Measurements from ENCODE around the gene CREB3L1. TPM values are rescaled to one million over a fixed set of nuclear protein-coding genes. Genes with fewer than 3 reads are reported as not detected.

The CREB3L1 gene
- total RNA-seq, 2 donors from 2014 or later: 0.14 to 0.61 TPM

DNA sequence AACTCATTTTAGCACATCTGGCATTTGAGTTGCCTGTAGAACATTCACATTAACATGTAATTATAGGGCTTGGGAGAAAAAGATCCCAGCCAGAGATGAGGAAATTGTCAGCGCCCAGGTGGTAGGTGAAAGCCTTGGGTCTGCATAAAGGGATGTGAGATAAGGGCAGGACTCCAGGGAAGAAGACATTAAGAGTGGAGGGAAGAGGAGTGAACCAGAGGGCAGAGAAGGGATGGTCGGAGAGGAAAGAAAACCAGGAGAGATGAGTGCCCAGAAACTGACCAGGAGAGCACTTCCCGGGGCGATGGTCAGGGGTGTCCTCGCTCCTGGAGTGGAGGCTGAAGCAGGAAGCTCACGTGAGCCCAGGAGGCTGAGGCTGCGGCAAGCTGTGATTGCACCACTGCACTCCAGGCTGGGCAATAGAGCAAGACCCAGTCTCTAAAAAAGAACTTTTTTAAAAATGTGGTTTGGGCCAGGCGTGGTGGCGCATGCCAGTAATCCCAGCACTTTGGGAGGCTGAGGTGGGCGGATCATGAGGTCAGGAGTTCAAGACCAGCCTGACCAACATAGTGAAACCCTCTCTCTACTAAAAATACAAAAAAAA lies 49.5 kb downstream of the CREB3L1 start:
- Mint-ChIP-seq H3K9me3 (no peaks in the 10 kb centered on the region), H3K36me3 (no peaks in the 10 kb centered on the region), H3K27ac (peak overlapping the region in 1 of 2 donors; percentile 42)
- no peak for DNase-seq (ENCODE audit: low spot score in 2 of 2)
- ATAC-seq: no peak

DNA sequence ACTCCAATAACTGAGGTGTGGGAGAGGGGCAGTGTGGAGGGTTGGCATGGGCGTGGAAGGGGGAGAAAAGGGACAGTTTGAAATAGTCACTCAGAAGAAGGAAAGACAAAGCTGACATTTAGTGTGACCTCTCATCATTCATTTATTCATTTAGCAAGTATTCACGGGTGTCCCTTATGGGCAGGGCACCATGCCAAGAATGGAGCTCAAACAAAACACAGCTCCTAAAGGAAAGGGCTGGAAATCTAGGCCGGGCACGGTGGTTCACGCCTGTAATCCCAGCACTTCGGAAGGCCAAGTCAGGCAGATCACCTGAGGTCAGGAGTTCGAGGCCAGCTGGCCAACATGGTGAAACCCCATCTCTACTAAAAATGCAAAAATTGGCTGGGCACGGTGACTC lies 50.4 kb downstream of the CREB3L1 start:
- DNase-seq (ENCODE audit: low spot score in 2 of 2) (no peak), ATAC-seq (no peak)
- H3K27ac Mint-ChIP-seq: no peak overlapping the region
- no peaks in the 10 kb centered on the region for H3K36me3 Mint-ChIP-seq
- no peaks in the 10 kb centered on the region for H3K9me3 Mint-ChIP-seq

DNA sequence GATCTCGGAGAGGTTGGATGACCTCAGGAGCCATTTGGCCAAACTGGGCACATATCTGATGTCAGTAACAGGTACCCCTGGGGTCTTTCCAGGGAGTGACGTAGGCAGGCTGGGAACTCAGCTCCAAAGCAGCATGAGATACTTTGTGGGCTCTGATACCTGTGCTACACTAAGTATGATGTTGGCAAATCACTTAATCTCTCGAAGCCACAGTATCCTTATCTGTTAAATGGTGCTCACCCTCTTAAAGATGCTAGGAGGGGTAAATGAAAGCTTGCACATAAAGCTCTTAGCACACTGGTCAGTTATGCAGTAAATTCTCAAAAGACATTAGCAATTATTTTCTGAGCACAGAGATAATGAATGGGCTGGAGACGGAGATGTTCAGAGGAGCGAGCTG lies 52.7 kb downstream of the CREB3L1 start:
- no peaks in the 10 kb centered on the region for H3K36me3 Mint-ChIP-seq
- no peak for DNase-seq (ENCODE audit: low spot score in 2 of 2)
- H3K27ac Mint-ChIP-seq: no peak overlapping the region
- H3K9me3 Mint-ChIP-seq: no peaks in the 10 kb centered on the region
- ATAC-seq: no peak

DNA sequence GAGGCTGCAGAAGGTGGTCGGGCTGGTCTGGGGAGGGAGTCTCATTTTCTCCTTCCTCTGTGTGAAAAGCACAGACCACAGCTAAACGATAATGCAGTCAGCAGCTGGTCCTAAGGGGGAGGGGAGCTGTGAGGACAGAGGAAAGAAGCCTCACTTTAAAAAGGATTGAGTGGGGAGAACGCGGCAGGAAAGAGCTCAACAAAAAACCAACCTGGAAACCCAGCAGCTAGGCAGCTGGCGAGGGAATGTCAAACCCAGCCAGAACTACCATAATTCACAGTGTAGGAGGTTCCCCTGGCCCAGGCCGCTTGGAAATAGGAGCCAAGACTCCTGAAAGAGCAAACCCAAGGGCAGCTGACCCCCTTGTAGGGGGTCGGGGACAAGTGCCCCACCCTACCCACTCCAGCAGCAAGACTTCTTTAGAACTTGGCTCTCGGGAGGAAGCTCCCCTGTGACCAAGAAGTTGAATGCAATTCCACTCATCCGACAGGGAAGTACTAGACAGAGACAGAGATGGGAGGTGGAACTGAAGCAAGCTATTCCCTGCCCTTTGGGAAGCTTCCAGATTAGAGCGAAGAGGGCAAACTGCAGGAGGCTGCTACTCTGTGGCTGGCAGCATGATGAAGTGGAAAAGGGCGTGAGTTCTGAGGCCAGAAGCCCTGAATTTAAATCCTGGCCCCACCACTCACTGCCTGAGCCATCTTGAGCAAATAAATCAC lies 53.3 kb downstream of the CREB3L1 start:
- H3K27ac Mint-ChIP-seq: no peak overlapping the region
- no peaks in the 10 kb centered on the region for H3K9me3 Mint-ChIP-seq
- ATAC-seq (no peak), DNase-seq (ENCODE audit: low spot score in 2 of 2) (no peak)
- no peaks in the 10 kb centered on the region for H3K36me3 Mint-ChIP-seq

DNA sequence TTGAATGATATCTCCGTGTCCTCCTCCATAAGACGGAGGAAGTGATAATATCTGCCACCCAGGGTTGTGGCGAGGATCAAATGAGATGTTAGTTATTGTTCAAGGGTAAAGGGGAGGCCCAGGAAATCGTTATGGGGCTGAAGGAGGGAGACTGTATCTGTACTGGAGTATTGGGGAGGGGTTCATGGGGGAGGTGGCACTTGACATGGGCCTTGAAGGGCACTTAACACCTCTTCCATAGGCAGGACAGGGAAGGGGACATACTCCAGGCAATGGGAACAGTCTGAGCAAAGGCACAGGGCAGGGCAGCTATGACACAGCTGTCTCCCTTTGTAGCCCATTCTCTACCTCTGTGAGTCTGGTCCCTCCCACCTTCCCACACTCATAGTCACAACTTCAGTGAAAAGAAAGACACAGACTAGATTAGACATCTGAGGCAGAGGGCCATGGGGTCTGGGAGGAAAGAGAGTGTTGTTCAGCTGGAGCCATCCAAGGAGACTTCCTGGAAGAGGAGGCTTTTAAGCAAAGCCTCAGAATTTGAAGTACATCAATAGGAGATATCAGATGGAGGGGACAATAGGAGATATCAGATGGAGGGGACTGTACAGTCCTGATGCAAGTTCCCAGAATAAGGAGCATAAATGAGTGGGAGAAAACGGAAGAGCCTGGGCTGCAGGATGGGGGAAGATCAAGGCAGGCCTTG lies 54.0 kb downstream of the CREB3L1 start:
- Mint-ChIP-seq H3K27ac (peak overlapping the region in 1 of 2 donors; percentile 30), H3K9me3 (no peaks in the 10 kb centered on the region), H3K36me3 (no peaks in the 10 kb centered on the region)
- no peak for DNase-seq (ENCODE audit: low spot score in 2 of 2)
- ATAC-seq: peak; percentile 72 to 77

DNA sequence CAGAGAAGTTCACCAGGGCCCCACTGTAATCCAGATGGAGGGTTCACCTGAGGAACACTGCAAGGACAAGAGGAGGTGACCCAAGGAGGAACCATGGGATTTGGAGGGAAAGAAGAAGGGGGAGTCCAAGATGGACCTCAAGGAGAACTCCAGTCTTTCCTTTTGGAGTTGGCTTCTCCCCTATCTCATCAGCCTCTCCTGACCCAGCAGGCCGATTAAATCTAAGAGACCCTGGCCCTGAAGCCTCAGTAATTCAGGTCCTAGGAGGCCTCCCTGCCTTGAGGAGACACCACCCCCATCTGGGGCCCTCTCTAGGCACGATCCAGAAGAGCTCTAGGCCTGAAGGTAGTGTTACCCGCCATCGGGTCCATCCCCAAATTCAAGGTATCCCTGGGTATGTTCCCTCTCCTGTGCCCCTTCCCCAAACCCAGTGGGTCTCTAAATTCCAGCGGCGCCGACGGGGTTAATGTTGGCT lies 54.7 kb downstream of the CREB3L1 start:
- ATAC-seq (peak in 1 of 2 donors; percentile 1), DNase-seq (ENCODE audit: low spot score in 2 of 2) (no peak)
- H3K36me3 Mint-ChIP-seq: no peaks in the 10 kb centered on the region
- H3K9me3 Mint-ChIP-seq: no peaks in the 10 kb centered on the region
- H3K27ac Mint-ChIP-seq: no peak overlapping the region

DNA sequence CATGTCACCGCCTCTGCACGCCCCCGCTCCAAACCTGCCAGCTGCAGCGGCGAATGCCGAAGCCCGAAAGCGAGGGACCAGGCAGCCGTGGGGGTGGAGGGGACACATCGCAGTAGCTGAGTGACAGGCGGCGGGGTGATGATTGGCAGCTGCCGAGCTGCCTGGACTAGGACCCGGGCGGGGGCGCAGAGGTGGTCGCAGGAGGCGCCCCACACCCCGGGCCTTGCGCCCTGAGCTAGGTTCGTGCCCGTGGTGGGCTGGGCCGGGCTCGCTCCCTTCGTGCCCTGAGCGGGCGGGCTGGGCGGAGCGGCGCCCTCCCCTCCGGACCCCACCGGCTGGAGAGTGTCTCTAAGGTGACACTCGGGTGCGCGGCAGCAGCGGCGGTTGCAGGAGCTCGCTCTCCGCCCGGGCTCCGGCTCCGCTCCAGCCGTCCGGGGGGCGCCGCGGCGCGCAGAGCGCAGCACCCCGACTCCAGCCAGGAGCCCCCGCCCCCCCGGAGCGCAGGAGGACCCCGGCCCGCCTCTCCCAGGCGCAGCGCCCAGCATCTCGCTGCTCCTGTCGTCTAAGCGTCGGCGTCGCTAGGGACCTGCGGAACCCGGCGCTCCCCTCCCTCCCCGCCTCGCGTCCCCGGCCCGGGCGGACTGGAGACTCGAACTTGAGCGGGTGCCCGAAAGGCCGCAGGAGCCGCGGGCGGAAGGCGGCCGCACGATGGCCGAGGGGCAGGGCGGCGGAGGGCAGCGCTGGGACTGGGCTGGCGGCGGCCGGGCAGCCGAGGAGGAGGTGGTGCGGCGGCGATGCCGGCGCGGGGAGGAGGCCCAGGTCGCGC lies 55.3 kb downstream of the CREB3L1 start:
- Mint-ChIP-seq H3K27ac (no peak overlapping the region), H3K9me3 (no peaks in the 10 kb centered on the region), H3K36me3 (no peaks in the 10 kb centered on the region)
- ATAC-seq (peak; percentile 42 to 48), DNase-seq (ENCODE audit: low spot score in 2 of 2) (no peak)

DNA sequence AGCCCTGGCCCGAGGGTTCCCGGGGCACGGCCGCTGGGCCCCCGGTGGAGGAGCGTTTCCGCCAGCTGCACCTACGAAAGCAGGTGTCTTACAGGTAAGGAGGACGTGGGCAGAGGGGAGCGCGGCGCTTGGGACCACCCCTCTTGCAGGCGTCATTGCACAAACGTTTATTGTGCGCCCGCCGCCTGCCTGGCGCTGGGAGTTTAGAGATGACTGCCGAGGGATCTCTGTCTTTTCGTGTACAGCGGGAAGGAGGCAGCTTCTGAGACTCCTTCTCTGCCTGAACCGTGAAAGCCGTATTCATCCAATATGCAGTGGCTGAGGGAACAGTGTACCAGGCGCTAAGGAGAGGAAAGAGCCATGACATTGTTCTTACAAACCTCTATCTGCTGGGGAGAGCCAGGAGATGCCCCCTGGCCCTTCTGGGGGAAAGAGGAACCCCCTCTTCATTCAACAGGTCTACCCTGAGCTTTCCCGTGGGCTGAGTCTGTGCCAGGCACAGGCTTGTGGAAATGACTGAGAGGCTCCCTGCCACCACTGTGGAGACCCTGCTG lies 56.0 kb downstream of the CREB3L1 start:
- ATAC-seq (peak; percentile 22 to 33), DNase-seq (ENCODE audit: low spot score in 2 of 2) (no peak)
- H3K27ac Mint-ChIP-seq: no peak overlapping the region

DNA sequence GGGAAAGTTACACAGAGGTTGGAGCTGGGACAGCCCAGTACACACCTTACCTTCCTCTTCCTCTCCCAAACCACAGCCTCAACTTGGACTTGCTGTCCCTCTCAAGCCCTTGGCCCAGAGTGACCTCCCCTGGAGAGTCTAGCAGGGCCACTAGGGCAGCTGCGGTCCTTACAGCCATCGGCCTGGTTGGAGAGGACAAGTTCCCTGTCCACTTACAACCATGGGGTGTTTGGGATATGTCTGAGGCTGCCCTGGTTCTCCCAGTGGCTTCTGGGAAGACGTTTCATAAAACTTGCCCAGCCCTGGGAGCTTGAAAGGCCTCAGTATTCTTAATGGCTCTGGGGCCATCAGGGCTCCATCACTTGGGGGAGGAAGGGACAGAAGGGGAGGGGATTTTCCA lies 56.7 kb downstream of the CREB3L1 start:
- no peak for ATAC-seq
- DNase-seq (ENCODE audit: low spot score in 2 of 2): no peak
- H3K9me3 Mint-ChIP-seq: no peaks in the 10 kb centered on the region
- peak overlapping the region in 1 of 2 donors; percentile 58 for H3K27ac Mint-ChIP-seq
- H3K36me3 Mint-ChIP-seq: no peaks in the 10 kb centered on the region

More for the DNA sequence above, 56.0 kb downstream of the CREB3L1 start:
- no peaks in the 10 kb centered on the region for H3K9me3 Mint-ChIP-seq
- no peaks in the 10 kb centered on the region for H3K36me3 Mint-ChIP-seq

DNA sequence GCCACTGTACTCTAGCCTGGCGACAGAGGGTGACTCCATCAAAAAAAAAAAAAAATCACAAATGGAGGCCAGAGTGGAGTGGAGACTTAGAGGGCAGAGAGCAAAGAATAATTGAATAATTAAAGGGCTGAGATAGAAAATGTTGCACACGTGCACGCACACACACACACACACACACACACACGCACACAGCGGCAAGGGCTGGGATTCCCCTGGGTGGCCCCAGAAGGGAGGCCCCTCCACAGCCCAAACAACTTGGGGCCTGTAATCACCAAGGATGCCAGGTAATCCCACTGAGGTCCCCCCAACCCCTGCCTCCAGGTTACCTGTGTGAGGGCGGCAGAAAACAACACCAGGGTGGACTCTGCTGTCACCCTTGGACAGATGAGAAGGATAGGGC lies 57.8 kb downstream of the CREB3L1 start:
- H3K27ac Mint-ChIP-seq: peak overlapping the region; percentile 15 to 77
- H3K36me3 Mint-ChIP-seq: no peaks in the 10 kb centered on the region
- DNase-seq (ENCODE audit: low spot score in 2 of 2) (no peak), ATAC-seq (no peak)
- H3K9me3 Mint-ChIP-seq: no peaks in the 10 kb centered on the region

DNA sequence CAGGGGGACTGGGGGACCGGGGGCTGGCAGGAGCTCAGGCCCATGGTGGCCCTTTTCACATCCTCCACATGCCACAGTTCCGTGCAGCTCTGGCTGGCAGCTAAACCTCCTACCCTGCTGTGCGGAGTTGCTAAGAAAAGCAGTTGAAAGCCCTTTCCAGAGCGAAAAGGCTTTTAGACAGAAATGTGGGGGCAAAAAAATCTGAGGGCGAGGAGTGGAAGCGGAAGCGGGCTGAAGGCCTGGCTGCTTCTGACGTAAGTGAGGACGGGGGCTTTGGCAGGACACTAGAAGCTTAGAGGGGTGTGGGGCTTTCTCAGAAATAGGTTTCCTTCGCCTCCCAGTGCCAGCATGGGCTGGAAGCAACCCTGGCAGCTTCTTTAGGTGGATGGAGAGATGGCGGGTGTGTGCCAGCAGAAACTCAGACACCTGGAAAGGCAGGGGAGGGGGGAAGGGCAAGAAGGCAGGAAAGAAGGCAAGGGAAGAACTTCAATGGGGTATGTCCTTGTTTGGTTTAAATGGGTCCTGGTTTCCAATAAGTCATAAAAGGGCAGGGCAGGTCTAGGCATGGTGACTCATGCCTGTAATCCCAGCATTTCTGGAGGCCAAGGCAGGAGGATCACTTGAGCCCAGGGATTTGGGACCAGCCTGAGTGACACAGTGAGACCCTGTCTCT lies 58.6 kb downstream of the CREB3L1 start:
- DNase-seq (ENCODE audit: low spot score in 2 of 2) (no peak), ATAC-seq (no peak)
- peak overlapping the region; percentile 15 to 77 for H3K27ac Mint-ChIP-seq
- no peaks in the 10 kb centered on the region for H3K36me3 Mint-ChIP-seq
- H3K9me3 Mint-ChIP-seq: no peaks in the 10 kb centered on the region

DNA sequence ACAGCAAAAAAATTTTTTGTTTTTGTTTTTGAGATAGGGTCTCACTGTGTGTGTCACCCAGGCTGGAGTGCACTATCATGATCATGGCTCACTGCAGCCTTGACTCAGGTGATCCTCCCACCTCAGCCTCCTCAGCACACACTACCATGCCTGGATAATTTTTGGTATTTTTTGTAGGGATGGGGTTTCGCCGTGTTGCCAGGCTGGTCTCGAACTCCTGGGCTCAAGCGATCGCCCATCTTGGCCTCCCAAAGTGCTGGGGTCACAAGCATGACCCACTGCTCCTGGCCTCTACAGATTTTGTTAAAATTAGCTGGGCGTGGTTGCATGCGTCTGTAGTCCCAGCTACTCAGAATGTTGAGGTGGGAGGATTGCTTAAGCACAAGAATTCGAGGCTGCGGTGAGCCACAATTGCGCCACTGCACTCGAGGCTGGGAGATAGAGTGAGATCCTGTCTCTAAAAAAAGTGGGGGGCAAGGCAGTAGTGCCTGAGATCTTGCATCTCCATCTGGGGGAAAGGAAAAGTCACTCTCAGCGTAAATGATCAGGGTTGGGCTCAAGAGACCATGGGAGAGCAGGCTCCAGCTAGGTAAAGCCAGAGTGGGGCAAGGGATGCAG lies 59.2 kb downstream of the CREB3L1 start:
- peak overlapping the region in 1 of 2 donors; percentile 65 for H3K27ac Mint-ChIP-seq
- DNase-seq (ENCODE audit: low spot score in 2 of 2): no peak
- H3K36me3 Mint-ChIP-seq: no peaks in the 10 kb centered on the region
- H3K9me3 Mint-ChIP-seq: no peaks in the 10 kb centered on the region
- peak; percentile 22 to 26 for ATAC-seq

DNA sequence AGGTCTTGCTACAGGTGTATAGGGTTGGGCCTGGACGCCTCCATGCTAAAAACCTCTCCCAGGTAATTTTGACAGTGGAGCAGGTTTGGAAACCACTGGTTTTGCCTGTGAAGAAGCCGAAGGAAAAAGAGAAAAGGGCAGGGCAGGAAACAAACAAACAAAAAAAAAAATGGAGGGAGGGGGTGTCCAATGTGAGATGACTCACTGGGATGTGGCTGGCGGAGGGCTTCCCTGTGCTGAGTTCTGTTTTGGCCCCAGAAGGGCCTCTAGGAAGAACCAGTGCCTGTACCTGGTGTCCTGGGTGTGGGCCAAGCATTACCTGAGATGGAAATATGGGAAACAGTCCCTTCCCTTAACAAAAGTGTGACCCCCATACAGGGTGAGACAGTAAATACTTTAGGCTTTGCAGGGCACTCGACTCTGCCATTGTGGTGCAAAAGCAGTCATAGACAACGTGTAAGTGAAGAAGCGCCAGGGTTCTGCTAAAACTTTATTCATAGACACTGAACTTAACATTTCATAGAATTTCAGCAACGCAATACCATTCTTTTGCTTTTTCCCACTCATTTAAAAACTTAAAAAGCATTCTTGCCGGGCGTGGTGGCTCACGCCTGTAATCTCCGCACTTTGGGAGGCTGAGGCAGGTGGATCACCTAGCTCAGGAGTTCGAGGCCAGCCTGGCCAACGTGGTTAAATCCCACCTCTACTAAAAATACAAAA lies 60.3 kb downstream of the CREB3L1 start:
- ATAC-seq: no peak
- Mint-ChIP-seq H3K36me3 (no peaks in the 10 kb centered on the region), H3K9me3 (no peaks in the 10 kb centered on the region), H3K27ac (no peak overlapping the region)
- DNase-seq (ENCODE audit: low spot score in 2 of 2): no peak

DNA sequence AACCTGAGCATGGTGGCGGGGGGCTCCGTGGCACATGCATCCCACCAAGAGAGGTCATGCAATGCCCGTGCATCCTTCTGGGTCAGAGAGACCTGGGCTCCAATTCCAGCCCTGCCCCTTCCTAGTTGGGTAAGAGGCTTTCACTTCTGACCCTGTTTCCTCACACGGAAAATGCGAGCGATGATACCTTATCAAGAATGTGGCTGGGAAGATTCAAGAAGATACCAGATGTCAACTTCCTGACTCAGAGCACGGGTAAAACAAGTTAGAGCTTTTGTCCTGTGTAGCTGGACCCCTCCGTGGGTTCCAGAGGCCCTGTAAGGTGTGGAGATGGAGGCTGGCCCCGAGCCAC lies 61.1 kb downstream of the CREB3L1 start:
- H3K36me3 Mint-ChIP-seq: no peaks in the 10 kb centered on the region

DNA sequence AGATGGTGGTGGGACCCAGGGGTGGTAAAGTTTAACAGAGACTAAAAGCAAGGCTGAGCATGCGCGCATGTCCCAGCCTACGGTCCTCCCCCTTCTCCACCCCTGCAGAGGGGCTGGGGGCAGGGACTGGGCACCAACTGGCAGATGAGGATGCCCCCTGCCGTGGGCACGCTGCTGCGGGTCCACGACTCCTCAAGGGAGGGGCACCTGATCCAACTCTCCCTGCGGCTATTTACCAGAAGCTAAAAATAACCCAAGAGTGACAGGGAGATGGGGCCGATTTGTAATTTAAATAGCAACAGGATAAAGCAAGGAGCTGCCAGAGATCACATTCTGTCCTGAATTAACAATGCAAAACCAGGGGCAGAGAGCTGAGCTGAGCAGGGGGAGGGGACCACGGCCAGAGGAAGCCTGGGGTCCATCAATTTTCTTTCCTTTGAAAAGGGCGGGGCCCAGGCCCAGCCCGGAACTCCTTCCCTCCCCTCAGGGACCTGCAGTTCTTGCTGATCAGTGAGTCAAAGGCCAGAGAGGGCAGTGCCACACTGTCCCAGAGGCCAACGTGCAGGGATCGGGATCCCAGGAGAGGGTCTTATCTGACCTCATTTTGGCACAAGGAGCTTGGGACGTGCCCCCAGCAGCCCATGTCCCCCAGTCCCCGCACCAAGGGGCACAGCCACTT lies 61.7 kb downstream of the CREB3L1 start:
- H3K36me3 Mint-ChIP-seq: no peaks in the 10 kb centered on the region
- DNase-seq (ENCODE audit: low spot score in 2 of 2) (no peak), ATAC-seq (peak in 1 of 2 donors; percentile 29)
- H3K27ac Mint-ChIP-seq: peak overlapping the region in 1 of 2 donors; percentile 46
- no peaks in the 10 kb centered on the region for H3K9me3 Mint-ChIP-seq

More for the DNA sequence above, 61.1 kb downstream of the CREB3L1 start:
- DNase-seq (ENCODE audit: low spot score in 2 of 2): no peak
- Mint-ChIP-seq H3K27ac (peak overlapping the region in 1 of 2 donors; percentile 46), H3K9me3 (no peaks in the 10 kb centered on the region)
- peak in 1 of 2 donors; percentile 28 for ATAC-seq

Measured in activated naive CD4-positive, alpha-beta T cell treated with anti-CD3 and anti-CD28 coated beads, Interleukin-2, amount 50 U/mL, for 72 hours (primary cell).